Melanocyte of skin (primary cell): ENCODE measurements around the gene CSF3. TPM values are rescaled to one million over a fixed set of nuclear protein-coding genes. Genes with fewer than 3 reads are reported as not detected.

Experiments used
- small RNA-seq, 2 donors: library from RNA; depleted of rRNA; stranded (forward); fragments of <200 nt; gene quantifications; one replicate each; pipeline ENCODE3, GENCODE V24; 2012
- total RNA-seq, 2 donors: library from RNA; depleted of rRNA; stranded (reverse); fragments of >200 nt; gene quantifications; 2 replicates each; pipeline ENCODE4 v1.2.3, GENCODE V29; 2012

Gene CSF3
- 1 to 10 TPM in 1 of 2 donors, not detected in 1; 1.0 TPM for total RNA-seq

GRCh38 chr17:40015005-40015997, at the start of gene CSF3:
CSF3 (plus strand) TSS chr17:40015440; CDS start chr17:40015475, 35 bp downstream.

GRCh38 chr17:39980351-39981206, 34.7 kb upstream of the CSF3 start, which contains the start of gene PSMD3:
PSMD3 (plus strand) TSS chr17:39980807; CDS start chr17:39980971, 164 bp downstream.

GRCh38 chr17:40062329-40063186, 47.3 kb downstream of the CSF3 start, which contains the start of gene THRA:
THRA (plus strand) TSS chr17:40062965; CDS start chr17:40074489, 11,524 bp downstream.

Small RNA genes lying within 50 kb of the gene (small RNA-seq; reads per million reads assigned to genes)
- 266 to 760 reads per million in 2 donors for gene SNORD124

Other genes starting within 250 kb of the CSF3 start
- gene IKZF3, start 151.1 kb upstream of the CSF3 start, total RNA-seq: not detected
- not detected for gene ZPBP2, start 147.2 kb upstream of the CSF3 start, total RNA-seq
- 1 to 10 TPM; 1.7 to 2.0 TPM for gene GSDMB, start 96.8 kb upstream of the CSF3 start, total RNA-seq
- 10 to 100 TPM; 21.3 to 35.8 TPM for gene ORMDL3, start 87.8 kb upstream of the CSF3 start, total RNA-seq
- gene LRRC3C, start 87.7 kb upstream of the CSF3 start, total RNA-seq: not detected
- gene GSDMA, start 52.4 kb upstream of the CSF3 start, total RNA-seq: not detected
- gene PSMD3, start 34.6 kb upstream of the CSF3 start, total RNA-seq: 100 to 1,000 TPM; 112 to 167 TPM
- 10 to 100 TPM; 75.7 to 79.3 TPM for gene MED24, start 39.0 kb downstream of the CSF3 start, total RNA-seq
- gene THRA, start 47.5 kb downstream of the CSF3 start, total RNA-seq: 10 to 100 TPM; 24.1 to 27.0 TPM
- 1 to 10 TPM; 2.4 to 3.3 TPM for gene NR1D1, start 85.1 kb downstream of the CSF3 start, total RNA-seq
- 10 to 100 TPM; 41.6 to 48.3 TPM for gene MSL1, start 106.5 kb downstream of the CSF3 start, total RNA-seq
- 10 to 100 TPM; 34.4 to 34.6 TPM for gene CASC3, start 125.1 kb downstream of the CSF3 start, total RNA-seq
- gene RAPGEFL1, start 162.0 kb downstream of the CSF3 start, total RNA-seq: 1 to 10 TPM; 2.8 to 3.3 TPM
- gene WIPF2, start 203.9 kb downstream of the CSF3 start, total RNA-seq: 1 to 10 TPM; 4.5 to 6.7 TPM